Chondrocyte (in vitro differentiated cells): ENCODE measurements around the gene GHRHR. TPM values are rescaled to one million over a fixed set of nuclear protein-coding genes. Genes with fewer than 3 reads are reported as not detected.

Experiments
- DNase-seq: peaks from one replicate; pipeline ENCODE4 v3.0.0; 2021; ENCODE audit warnings: mixed read lengths, low spot score
- H3K27ac Mint-ChIP-seq: one replicate; pipeline ENCODE4 v1.8.0; 2021; ENCODE audit warnings: mild to moderate bottlenecking, moderate library complexity, mixed read lengths; ENCODE audit not compliant: unreplicated experiment
- H3K27me3 Mint-ChIP-seq: 2 replicates; pipeline ENCODE4 v1.8.0; 2021; ENCODE audit warnings: low read depth, mixed read lengths
- H3K36me3 Mint-ChIP-seq: 2 replicates; pipeline ENCODE4 v1.8.0; 2021; ENCODE audit warnings: low read depth, mixed read lengths
- H3K4me1 Mint-ChIP-seq: 2 replicates; pipeline ENCODE4 v1.8.0; 2021; ENCODE audit warnings: low read depth, mild to moderate bottlenecking, mixed read lengths
- H3K4me3 Mint-ChIP-seq: one replicate; pipeline ENCODE4 v1.8.0; 2021; ENCODE audit warnings: mild to moderate bottlenecking, moderate library complexity, mixed read lengths; ENCODE audit not compliant: unreplicated experiment
- H3K9me3 Mint-ChIP-seq: 2 replicates; pipeline ENCODE4 v1.8.0; 2021; ENCODE audit warnings: low read depth, mixed read lengths
- CTCF ChIP-seq: fragments of 200-600 bp; sonication (generic); IDR thresholded peaks from 2 replicates; pipeline ENCODE4 v1.5.0; 2021; ENCODE audit warnings: antibody characterized with exemption, mild to moderate bottlenecking, moderate library complexity
- total RNA-seq: library from RNA; stranded (reverse); gene quantifications from 3 replicates; pipeline ENCODE4 v1.2.1, GENCODE V29; 2021

GHRHR gene
- total RNA-seq, 1 donor from 2014 or later = not detected

DNA sequence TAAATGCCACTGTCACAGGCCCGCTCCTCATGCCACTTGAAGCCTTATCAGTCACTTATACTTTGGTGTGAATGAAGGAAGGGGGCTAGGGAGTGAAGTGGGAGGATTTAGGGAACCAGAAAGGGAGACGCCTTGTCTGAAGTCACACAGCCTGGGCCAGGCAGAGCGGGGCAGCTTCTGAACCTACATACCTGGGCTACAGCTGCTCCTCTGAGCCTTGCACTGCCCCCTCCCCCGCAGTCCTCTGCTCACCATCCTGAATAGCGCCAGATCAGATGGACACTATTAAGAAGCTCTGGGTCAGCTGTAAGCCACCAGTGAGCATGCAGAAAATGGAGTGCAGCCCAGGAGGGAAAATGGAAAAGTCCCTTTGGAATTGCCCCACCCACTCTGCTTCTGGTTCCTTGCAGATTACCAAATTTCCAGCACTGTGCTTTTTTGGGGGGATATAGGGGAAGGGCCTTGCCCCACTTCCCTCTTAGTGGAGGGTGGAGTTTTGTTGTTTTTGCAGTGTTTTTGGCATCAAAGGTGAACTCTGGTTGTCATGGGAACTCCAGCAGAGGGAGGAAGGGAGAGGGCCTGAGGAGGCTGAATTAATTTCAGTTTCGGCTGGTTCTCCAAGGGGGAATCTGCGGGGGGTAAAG is 53.4 kb downstream of the GHRHR start:
- Mint-ChIP-seq H3K4me1 (no peaks in the 10 kb centered on the region), H3K27ac (no peak overlapping the region), H3K9me3 (no peaks in the 10 kb centered on the region), H3K36me3 (no peaks in the 10 kb centered on the region), H3K27me3 (peaks cover 41% of the 10 kb centered on the region), H3K4me3 (no peak overlapping the region)
- peak; percentile 51 for DNase-seq
- TF ChIP-seq CTCF = no peak

GRCh38 chr7:31017721-31018120 is 54.0 kb downstream of the GHRHR start:
- H3K4me3 Mint-ChIP-seq = no peak overlapping the region
- peaks cover 41% of the 10 kb centered on the region for H3K27me3 Mint-ChIP-seq
- H3K36me3 Mint-ChIP-seq = no peaks in the 10 kb centered on the region
- H3K9me3 Mint-ChIP-seq = no peaks in the 10 kb centered on the region
- no peak overlapping the region for H3K27ac Mint-ChIP-seq
- DNase-seq = peak; percentile 35
- TF ChIP-seq CTCF = no peak
- no peaks in the 10 kb centered on the region for H3K4me1 Mint-ChIP-seq

GRCh38 chr7:31019509-31019908 is 55.8 kb downstream of the GHRHR start:
- no peaks in the 10 kb centered on the region for H3K9me3 Mint-ChIP-seq
- no peak for TF ChIP-seq CTCF
- H3K4me1 Mint-ChIP-seq = no peaks in the 10 kb centered on the region
- peaks cover 29% of the 10 kb centered on the region for H3K27me3 Mint-ChIP-seq
- no peaks in the 10 kb centered on the region for H3K36me3 Mint-ChIP-seq
- DNase-seq = peak; percentile 41
- H3K4me3 Mint-ChIP-seq = no peak overlapping the region
- no peak overlapping the region for H3K27ac Mint-ChIP-seq

GRCh38 chr7:31020161-31020560 is 56.4 kb downstream of the GHRHR start:
- no peak for TF ChIP-seq CTCF
- Mint-ChIP-seq H3K4me1 (no peaks in the 10 kb centered on the region), H3K27me3 (peaks cover 29% of the 10 kb centered on the region), H3K4me3 (no peak overlapping the region), H3K9me3 (no peaks in the 10 kb centered on the region), H3K27ac (no peak overlapping the region), H3K36me3 (no peaks in the 10 kb centered on the region)
- peak; percentile 34 for DNase-seq

DNA sequence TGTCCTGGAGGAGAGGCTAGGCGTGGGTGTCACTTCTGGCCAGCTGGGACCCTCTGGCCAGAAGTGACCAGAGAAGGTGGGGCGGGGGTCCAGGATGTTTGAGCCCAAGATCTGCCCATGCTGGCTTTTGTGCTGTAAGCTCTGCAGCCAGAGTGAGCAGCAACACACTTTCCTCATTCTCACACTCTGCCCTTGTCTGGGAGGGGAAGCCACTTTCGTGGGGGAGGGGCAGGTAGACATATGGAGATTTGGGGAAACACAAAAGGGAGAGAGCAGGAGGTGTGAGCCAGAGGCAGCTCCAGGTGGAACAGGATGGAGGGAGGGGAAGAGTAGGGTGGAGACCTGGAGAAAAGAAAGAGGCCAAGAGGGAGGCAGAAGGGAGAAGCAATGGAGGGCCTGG is 56.9 kb downstream of the GHRHR start:
- no peak overlapping the region for H3K27ac Mint-ChIP-seq
- peak; percentile 56 for DNase-seq
- no peaks in the 10 kb centered on the region for H3K36me3 Mint-ChIP-seq
- peaks cover 28% of the 10 kb centered on the region for H3K27me3 Mint-ChIP-seq
- H3K4me3 Mint-ChIP-seq = no peak overlapping the region
- H3K4me1 Mint-ChIP-seq = no peaks in the 10 kb centered on the region
- TF ChIP-seq CTCF = no peak
- no peaks in the 10 kb centered on the region for H3K9me3 Mint-ChIP-seq
